Measurements from ENCODE around the gene NSUN7.

Gene NSUN7

DNA sequence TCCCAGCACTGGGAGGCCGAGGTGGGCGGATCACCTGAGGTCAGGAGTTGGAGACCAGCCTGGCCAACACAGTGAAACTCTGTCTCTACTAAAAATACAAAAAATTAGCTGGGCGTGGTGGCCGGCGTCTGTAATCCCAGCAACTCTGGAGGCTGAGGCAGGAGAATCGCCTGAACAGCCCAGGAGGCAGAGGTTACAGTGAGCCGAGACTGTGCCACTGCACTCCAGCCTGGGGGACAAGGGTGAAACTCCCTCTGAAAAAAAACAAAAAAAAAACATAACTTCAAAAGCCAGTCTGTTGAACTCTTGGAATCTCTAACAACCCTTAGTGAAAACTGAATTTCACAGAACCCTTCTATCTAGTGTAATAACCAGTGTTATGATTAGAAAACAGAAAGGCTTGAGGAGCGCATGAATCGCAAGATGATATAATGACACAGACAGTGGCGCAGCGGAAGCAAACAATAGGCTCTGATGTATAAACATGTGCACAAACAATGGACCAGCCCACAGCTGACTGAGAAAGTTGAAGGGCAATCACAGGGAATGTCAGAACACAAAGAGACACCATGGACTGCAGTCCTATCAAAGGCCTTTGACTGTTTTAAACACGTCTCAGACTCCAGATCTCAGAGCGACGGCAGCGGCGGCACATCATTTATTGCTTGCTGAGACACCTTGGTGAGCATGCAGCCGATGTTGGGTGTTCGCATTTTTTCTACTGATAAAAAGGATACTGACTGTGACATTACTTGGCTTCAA lies 81.6 kb downstream of the NSUN7 start:
- no peaks in the 10 kb centered on the region for H3K27me3 ChIP-seq (ENCODE audit: insufficient read depth, low read length)
- no peaks in the 10 kb centered on the region for H3K9me3 ChIP-seq (ENCODE audit: low read length)
- no peak overlapping the region for H3K4me3 ChIP-seq (ENCODE audit: low read length)
- peaks cover 24% of the 10 kb centered on the region for H3K36me3 ChIP-seq (ENCODE audit: insufficient read depth, low read length)
- no peak overlapping the region for H2AFZ ChIP-seq (ENCODE audit: low read depth, low read length)
- peaks cover 15% of the 10 kb centered on the region for H3K4me1 ChIP-seq (ENCODE audit: insufficient read depth, low read length)

- Histone ChIP-seq H3K27me3 (ENCODE audit: insufficient read depth, low read length) (no peaks in the 10 kb centered on the region), H3K4me1 (ENCODE audit: insufficient read depth, low read length) (peaks cover 15% of the 10 kb centered on the region), H3K36me3 (ENCODE audit: insufficient read depth, low read length) (peaks cover 17% of the 10 kb centered on the region)
Measured at GRCh38 chr4:40832175-40832574, 82.4 kb downstream of the NSUN7 start.

DNA sequence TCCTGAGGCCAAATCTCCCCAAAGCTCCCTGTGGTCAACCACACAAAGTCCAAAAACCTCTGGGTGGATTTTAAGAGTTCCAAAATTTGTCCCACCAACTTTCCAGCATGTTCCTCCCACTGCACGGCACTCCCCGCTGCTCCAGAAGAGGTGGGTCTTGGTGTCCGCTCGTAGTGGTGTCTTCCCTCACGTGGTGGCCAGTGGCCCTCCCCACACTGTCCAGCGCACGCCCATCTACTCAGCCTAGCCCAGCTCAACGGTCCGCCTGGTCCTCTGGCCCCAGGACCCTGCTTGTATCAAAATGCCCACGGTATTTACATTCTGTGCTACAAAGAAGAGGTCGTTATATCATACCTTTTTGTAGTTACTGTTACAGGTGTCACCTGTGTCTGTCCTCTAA lies 83.5 kb downstream of the NSUN7 start:
- H3K27me3 ChIP-seq (ENCODE audit: insufficient read depth, low read length), result no peaks in the 10 kb centered on the region
- H2AFZ ChIP-seq (ENCODE audit: low read depth, low read length), result no peak overlapping the region
- H3K4me1 ChIP-seq (ENCODE audit: insufficient read depth, low read length), result peaks cover 15% of the 10 kb centered on the region
- peaks cover 14% of the 10 kb centered on the region for H3K36me3 ChIP-seq (ENCODE audit: insufficient read depth, low read length)
- no peak overlapping the region for H3K4me3 ChIP-seq (ENCODE audit: low read length)
- H3K9me3 ChIP-seq (ENCODE audit: low read length), result no peaks in the 10 kb centered on the region

More at GRCh38 chr4:40832175-40832574, 82.4 kb downstream of the NSUN7 start:
- Histone ChIP-seq H2AFZ (ENCODE audit: low read depth, low read length) (no peak overlapping the region), H3K4me3 (ENCODE audit: low read length) (no peak overlapping the region), H3K9me3 (ENCODE audit: low read length) (no peaks in the 10 kb centered on the region)

- H3K4me3 ChIP-seq (ENCODE audit: low read length), result no peak overlapping the region
- no peaks in the 10 kb centered on the region for H3K9me3 ChIP-seq (ENCODE audit: low read length)
- no peak overlapping the region for H2AFZ ChIP-seq (ENCODE audit: low read depth, low read length)
- H3K4me1 ChIP-seq (ENCODE audit: insufficient read depth, low read length), result peaks cover 5% of the 10 kb centered on the region
- peaks cover 3% of the 10 kb centered on the region for H3K36me3 ChIP-seq (ENCODE audit: insufficient read depth, low read length)
- H3K27me3 ChIP-seq (ENCODE audit: insufficient read depth, low read length), result no peaks in the 10 kb centered on the region
Measured at GRCh38 chr4:40837094-40837870, 87.5 kb downstream of the NSUN7 start.

- no peak overlapping the region for H2AFZ ChIP-seq (ENCODE audit: low read depth, low read length)
- H3K27me3 ChIP-seq (ENCODE audit: insufficient read depth, low read length), result no peaks in the 10 kb centered on the region
- H3K9me3 ChIP-seq (ENCODE audit: low read length), result no peaks in the 10 kb centered on the region
- H3K4me1 ChIP-seq (ENCODE audit: insufficient read depth, low read length), result peaks cover 7% of the 10 kb centered on the region
- H3K4me3 ChIP-seq (ENCODE audit: low read length), result no peak overlapping the region
- peaks cover 5% of the 10 kb centered on the region for H3K36me3 ChIP-seq (ENCODE audit: insufficient read depth, low read length)
Measured at GRCh38 chr4:40838742-40839141, 89.0 kb downstream of the NSUN7 start.

DNA sequence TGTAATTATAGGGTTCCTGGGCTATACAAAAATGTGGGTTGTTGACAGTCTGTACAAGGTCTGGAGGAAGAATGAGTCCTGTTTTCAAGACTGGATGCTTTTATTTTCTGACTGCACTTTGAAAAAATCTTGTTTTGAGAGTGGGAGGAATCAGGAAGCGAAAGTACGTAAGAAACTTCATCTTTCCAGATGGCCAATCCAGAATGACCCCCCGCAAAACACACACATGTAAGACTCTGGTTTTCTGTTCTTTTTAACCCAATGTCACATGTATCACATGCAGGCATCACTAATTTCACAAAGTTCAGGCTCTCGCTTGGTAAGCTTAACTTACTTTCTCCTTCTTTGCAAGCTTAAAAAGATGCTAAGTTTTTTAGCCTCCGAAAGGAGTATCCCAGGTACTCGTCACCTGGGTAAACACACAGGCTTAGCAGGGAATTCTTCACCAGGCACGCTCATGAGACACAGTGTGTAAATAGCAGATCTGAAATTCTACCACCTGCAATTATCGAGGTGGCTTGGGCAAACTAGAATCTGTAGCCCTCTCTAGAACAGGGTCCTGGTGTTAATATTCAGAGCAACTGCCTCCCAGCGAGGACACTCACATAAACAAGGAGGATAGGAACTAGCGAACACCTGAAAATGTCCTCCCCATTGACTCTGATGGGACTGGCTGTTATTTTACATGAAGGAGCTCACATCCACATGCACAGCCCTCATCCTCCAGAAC lies 90.7 kb downstream of the NSUN7 start:
- Histone ChIP-seq H2AFZ (ENCODE audit: low read depth, low read length) (no peak overlapping the region), H3K4me1 (ENCODE audit: insufficient read depth, low read length) (peaks cover 7% of the 10 kb centered on the region), H3K9me3 (ENCODE audit: low read length) (no peaks in the 10 kb centered on the region), H3K27me3 (ENCODE audit: insufficient read depth, low read length) (no peaks in the 10 kb centered on the region), H3K36me3 (ENCODE audit: insufficient read depth, low read length) (peaks cover 4% of the 10 kb centered on the region), H3K4me3 (ENCODE audit: low read length) (no peak overlapping the region)

DNA sequence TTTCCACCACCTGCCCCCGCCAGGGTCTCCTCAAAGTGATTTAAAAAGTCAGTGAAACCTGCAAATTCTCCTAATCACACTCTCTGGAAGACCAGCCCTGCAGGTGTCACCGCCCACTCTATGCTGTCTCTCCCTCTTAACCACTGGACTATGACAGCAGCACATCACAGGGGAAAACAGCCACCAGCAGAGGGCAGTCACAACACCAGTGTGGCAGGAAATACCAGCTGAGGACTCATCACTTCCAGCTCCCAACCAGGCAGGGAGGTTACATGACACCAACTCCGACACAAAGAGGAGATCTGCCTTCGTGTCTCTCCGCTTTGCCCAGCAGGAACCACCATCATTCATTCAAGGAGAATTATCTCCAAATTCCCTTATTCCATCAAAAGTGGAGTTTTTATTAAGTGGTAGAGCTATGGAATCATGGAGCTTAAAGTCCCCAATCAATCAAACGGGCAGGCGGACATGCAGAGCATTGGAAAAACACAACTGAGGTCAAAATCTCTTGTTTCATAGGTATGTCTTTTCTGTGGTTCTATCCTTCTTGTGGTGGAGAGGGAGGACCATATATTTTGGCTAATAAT lies 91.3 kb downstream of the NSUN7 start:
- H3K4me1 ChIP-seq (ENCODE audit: insufficient read depth, low read length), result peaks cover 8% of the 10 kb centered on the region
- H3K36me3 ChIP-seq (ENCODE audit: insufficient read depth, low read length), result peaks cover 2% of the 10 kb centered on the region
- no peak overlapping the region for H3K4me3 ChIP-seq (ENCODE audit: low read length)
- H3K9me3 ChIP-seq (ENCODE audit: low read length), result no peaks in the 10 kb centered on the region
- no peak overlapping the region for H2AFZ ChIP-seq (ENCODE audit: low read depth, low read length)
- H3K27me3 ChIP-seq (ENCODE audit: insufficient read depth, low read length), result no peaks in the 10 kb centered on the region

GRCh38 chr4:40842318-40842717 lies 92.6 kb downstream of the NSUN7 start:
- H3K4me3 ChIP-seq (ENCODE audit: low read length), result no peak overlapping the region
- H3K4me1 ChIP-seq (ENCODE audit: insufficient read depth, low read length), result peaks cover 18% of the 10 kb centered on the region
- peaks cover 2% of the 10 kb centered on the region for H3K36me3 ChIP-seq (ENCODE audit: insufficient read depth, low read length)
- H3K27me3 ChIP-seq (ENCODE audit: insufficient read depth, low read length), result no peaks in the 10 kb centered on the region
- H3K9me3 ChIP-seq (ENCODE audit: low read length), result no peaks in the 10 kb centered on the region
- no peak overlapping the region for H2AFZ ChIP-seq (ENCODE audit: low read depth, low read length)

GRCh38 chr4:40842725-40843423 lies 93.1 kb downstream of the NSUN7 start:
- H2AFZ ChIP-seq (ENCODE audit: low read depth, low read length), result no peak overlapping the region
- no peaks in the 10 kb centered on the region for H3K9me3 ChIP-seq (ENCODE audit: low read length)
- H3K4me1 ChIP-seq (ENCODE audit: insufficient read depth, low read length), result peaks cover 18% of the 10 kb centered on the region
- H3K4me3 ChIP-seq (ENCODE audit: low read length), result no peak overlapping the region
- H3K27me3 ChIP-seq (ENCODE audit: insufficient read depth, low read length), result no peaks in the 10 kb centered on the region
- peaks cover 2% of the 10 kb centered on the region for H3K36me3 ChIP-seq (ENCODE audit: insufficient read depth, low read length)

GRCh38 chr4:40843696-40844095 lies 93.9 kb downstream of the NSUN7 start:
- Histone ChIP-seq H3K36me3 (ENCODE audit: insufficient read depth, low read length) (peaks cover 2% of the 10 kb centered on the region), H3K4me1 (ENCODE audit: insufficient read depth, low read length) (peaks cover 23% of the 10 kb centered on the region), H3K4me3 (ENCODE audit: low read length) (no peak overlapping the region), H3K9me3 (ENCODE audit: low read length) (no peaks in the 10 kb centered on the region), H2AFZ (ENCODE audit: low read depth, low read length) (no peak overlapping the region), H3K27me3 (ENCODE audit: insufficient read depth, low read length) (no peaks in the 10 kb centered on the region)

DNA sequence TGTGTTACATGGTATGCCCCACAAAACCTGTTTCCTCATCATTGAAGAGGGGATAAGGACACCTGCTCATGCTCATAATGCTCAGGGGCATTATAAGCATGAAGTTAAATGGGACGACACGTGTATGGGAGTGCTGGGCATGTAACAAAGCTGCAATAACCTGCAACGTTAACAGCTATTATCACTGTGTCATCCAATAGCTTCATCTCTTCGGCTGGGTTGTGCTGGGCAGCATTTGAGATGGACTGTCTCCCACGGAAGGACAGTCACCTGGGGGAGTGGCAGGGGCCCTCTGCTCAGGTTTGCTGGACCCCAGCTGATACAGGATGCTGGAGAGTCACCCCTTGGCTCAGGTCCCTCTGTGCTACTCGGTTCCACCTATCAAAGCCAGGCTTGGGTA lies 94.5 kb downstream of the NSUN7 start:
- Histone ChIP-seq H3K4me3 (ENCODE audit: low read length) (no peak overlapping the region), H3K4me1 (ENCODE audit: insufficient read depth, low read length) (peaks cover 23% of the 10 kb centered on the region), H3K27me3 (ENCODE audit: insufficient read depth, low read length) (no peaks in the 10 kb centered on the region), H2AFZ (ENCODE audit: low read depth, low read length) (no peak overlapping the region), H3K36me3 (ENCODE audit: insufficient read depth, low read length) (peaks cover 2% of the 10 kb centered on the region), H3K9me3 (ENCODE audit: low read length) (no peaks in the 10 kb centered on the region)

- H3K36me3 ChIP-seq (ENCODE audit: insufficient read depth, low read length), result peaks cover 2% of the 10 kb centered on the region
- no peaks in the 10 kb centered on the region for H3K27me3 ChIP-seq (ENCODE audit: insufficient read depth, low read length)
- no peak overlapping the region for H2AFZ ChIP-seq (ENCODE audit: low read depth, low read length)
- no peaks in the 10 kb centered on the region for H3K9me3 ChIP-seq (ENCODE audit: low read length)
- H3K4me1 ChIP-seq (ENCODE audit: insufficient read depth, low read length), result peaks cover 23% of the 10 kb centered on the region
- no peak overlapping the region for H3K4me3 ChIP-seq (ENCODE audit: low read length)
Measured at GRCh38 chr4:40845154-40845835, 95.5 kb downstream of the NSUN7 start.

Data from neuron (in vitro differentiated cells).